Endothelial cell (in vitro differentiated cells): Measurements from ENCODE around the gene NELFCD. TPM values are rescaled to one million over a fixed set of nuclear protein-coding genes. Genes with fewer than 3 reads are reported as not detected.

Experiments used
- DNase-seq: peaks from one replicate; pipeline ENCODE4 v3.0.0; 2021; ENCODE audit warnings: low spot score
- H3K27ac Mint-ChIP-seq: one replicate; pipeline ENCODE4 v1.8.0; 2021; ENCODE audit warnings: mixed read lengths, inconsistent platforms; ENCODE audit not compliant: unreplicated experiment
- H3K27me3 Mint-ChIP-seq: one replicate; pipeline ENCODE4 v1.8.0; 2021; ENCODE audit warnings: mild to moderate bottlenecking, moderate library complexity, mixed read lengths, inconsistent platforms; ENCODE audit not compliant: unreplicated experiment
- H3K36me3 Mint-ChIP-seq: one replicate; pipeline ENCODE4 v1.8.0; 2021; ENCODE audit warnings: mild to moderate bottlenecking, low read depth, mixed read lengths, inconsistent platforms; ENCODE audit not compliant: unreplicated experiment
- H3K4me1 Mint-ChIP-seq: one replicate; pipeline ENCODE4 v1.8.0; 2021; ENCODE audit warnings: mild to moderate bottlenecking, mixed read lengths, inconsistent platforms; ENCODE audit not compliant: unreplicated experiment
- H3K4me3 Mint-ChIP-seq: one replicate; pipeline ENCODE4 v1.8.0; 2021; ENCODE audit warnings: mild to moderate bottlenecking, mixed read lengths, inconsistent platforms; ENCODE audit not compliant: unreplicated experiment
- H3K9me3 Mint-ChIP-seq: one replicate; pipeline ENCODE4 v1.8.0; 2021; ENCODE audit warnings: mixed read lengths, inconsistent platforms; ENCODE audit not compliant: unreplicated experiment
- CTCF ChIP-seq: fragments of 200-600 bp; sonication (generic); IDR thresholded peaks from one replicate; pipeline ENCODE4 v1.5.0; 2021; ENCODE audit warnings: antibody characterized with exemption; ENCODE audit not compliant: unreplicated experiment
- total RNA-seq: library from RNA; stranded (reverse); fragmentation: NEBNext Ultra II Directional; extraction: Animal tissue kit (Norgen Biotek cat#: 25700); gene quantifications from one replicate; pipeline ENCODE4 v1.2.1, GENCODE V29; 2021; ENCODE audit not compliant: unreplicated experiment

NELFCD gene
- total RNA-seq, 1 donor from 2014 or later, result 68.7 TPM

GRCh38 chr20:58990651-58991445, 9.8 kb downstream of the NELFCD start:
- Mint-ChIP-seq H3K27ac (no peak overlapping the region), H3K36me3 (peaks cover 55% of the 10 kb centered on the region), H3K9me3 (no peaks in the 10 kb centered on the region), H3K4me1 (no peaks in the 10 kb centered on the region), H3K27me3 (no peaks in the 10 kb centered on the region), H3K4me3 (no peak overlapping the region)
- no peak for DNase-seq
- no peak for TF ChIP-seq CTCF

DNA sequence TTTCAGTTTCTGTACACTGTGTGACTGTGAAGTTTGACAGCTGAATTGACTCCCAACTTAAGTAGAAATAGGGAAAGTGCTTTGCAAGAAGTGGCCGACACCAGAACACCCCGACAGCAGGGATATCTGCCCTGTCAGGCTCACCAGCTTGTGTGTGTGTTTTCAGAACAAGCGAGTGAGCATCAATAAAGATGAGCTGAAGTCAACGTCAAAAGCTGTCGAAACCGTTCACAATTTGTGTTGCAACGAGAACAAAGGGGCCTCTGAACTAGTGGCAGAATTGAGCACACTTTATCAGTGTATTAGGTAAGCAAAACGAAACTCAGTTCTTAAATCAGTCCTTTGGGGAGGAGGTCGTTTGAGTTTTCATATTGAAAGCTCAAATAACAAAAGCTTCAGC, 10.7 kb downstream of the NELFCD start:
- Mint-ChIP-seq H3K27me3 (peaks cover 2% of the 10 kb centered on the region), H3K4me3 (no peak overlapping the region), H3K9me3 (no peaks in the 10 kb centered on the region), H3K36me3 (peaks cover 55% of the 10 kb centered on the region), H3K4me1 (no peaks in the 10 kb centered on the region), H3K27ac (no peak overlapping the region)
- TF ChIP-seq CTCF, result no peak
- no peak for DNase-seq

DNA sequence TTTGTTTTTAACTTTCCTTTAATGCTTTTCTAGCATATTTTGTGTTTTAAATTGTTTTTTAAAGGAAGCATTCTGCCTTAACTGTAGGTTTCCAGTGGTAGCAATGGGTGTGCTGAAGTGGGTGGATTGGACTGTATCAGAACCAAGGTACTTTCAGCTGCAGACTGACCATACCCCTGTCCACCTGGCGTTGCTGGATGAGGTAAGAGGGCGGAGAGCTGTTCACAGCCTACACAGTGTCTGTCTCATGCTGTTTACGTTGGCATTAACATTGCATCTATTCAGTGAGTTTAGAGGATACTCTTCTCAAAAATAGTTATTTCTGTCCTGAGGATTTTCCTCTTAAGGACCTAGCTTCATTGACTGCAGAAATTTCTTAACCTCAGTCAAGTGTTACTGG, 11.9 kb downstream of the NELFCD start:
- DNase-seq, result no peak
- no peak for TF ChIP-seq CTCF
- H3K4me3 Mint-ChIP-seq, result no peak overlapping the region
- H3K36me3 Mint-ChIP-seq, result peaks cover 54% of the 10 kb centered on the region
- no peaks in the 10 kb centered on the region for H3K4me1 Mint-ChIP-seq
- no peak overlapping the region for H3K27ac Mint-ChIP-seq
- H3K9me3 Mint-ChIP-seq, result no peaks in the 10 kb centered on the region
- peaks cover 2% of the 10 kb centered on the region for H3K27me3 Mint-ChIP-seq

DNA sequence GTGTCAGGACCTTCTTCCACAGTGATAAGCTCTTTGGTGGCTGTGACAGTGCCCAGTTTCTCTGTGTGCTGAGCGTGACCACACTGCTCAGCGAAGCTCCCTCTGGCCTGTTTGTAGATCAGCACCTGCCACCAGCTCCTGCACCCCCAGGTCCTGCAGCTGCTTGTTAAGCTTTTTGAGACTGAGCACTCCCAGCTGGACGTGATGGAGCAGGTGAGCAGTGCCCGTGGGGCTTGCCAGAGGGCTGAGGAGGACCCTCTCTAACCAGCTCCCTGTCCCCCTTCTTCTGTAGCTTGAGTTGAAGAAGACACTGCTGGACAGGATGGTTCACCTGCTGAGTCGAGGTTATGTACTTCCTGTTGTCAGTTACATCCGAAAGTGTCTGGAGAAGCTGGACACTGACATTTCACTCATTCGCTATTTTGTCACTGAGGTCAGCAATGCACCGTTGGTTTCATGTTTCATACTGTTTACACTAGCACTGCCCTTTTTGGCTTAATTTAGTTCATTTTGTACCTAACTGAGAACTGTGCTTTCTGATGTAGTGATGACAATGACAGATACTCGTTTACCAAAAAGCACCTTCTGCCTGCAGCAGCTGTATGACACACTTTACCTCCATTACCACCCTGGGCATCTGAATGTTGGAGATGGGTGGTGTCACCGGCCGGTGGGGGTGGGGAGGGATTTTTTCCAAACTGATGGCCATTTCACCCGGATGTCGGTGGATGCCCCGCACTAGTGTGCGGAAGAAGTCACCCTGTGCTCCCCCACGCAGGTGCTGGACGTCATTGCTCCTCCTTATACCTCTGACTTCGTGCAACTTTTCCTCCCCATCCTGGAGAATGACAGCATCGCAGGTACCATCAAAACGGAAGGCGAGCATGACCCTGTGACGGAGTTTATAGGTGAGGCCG, 12.5 kb downstream of the NELFCD start:
- no peak overlapping the region for H3K27ac Mint-ChIP-seq
- H3K36me3 Mint-ChIP-seq, result peaks cover 53% of the 10 kb centered on the region
- DNase-seq, result no peak

More for the DNA sequence above, 12.5 kb downstream of the NELFCD start:
- H3K9me3 Mint-ChIP-seq, result no peaks in the 10 kb centered on the region
- H3K4me1 Mint-ChIP-seq, result no peaks in the 10 kb centered on the region
- no peak for TF ChIP-seq CTCF
- H3K4me3 Mint-ChIP-seq, result no peak overlapping the region
- peaks cover 2% of the 10 kb centered on the region for H3K27me3 Mint-ChIP-seq
